Cardiac muscle cell (in vitro differentiated cells and primary cell): ENCODE data around the gene PTPMT1. TPM values are rescaled to one million over a fixed set of nuclear protein-coding genes. Genes with fewer than 3 reads are reported as not detected.

Experiments
- DNase-seq, 2 donors: peaks; one replicate each; pipeline versions ENCODE4 v3.0.0 to v3.0.0-alpha.2; 2010 to 2017; ENCODE audit warnings: low read depth in 1 of 2, low spot score in 1 of 2
- H3K27ac ChIP-seq: fragments of 200-600 bp; sonication (generic); 2 replicates; pipeline ENCODE4 v1.5.1; 2016
- H3K27me3 ChIP-seq: fragments of 200-600 bp; sonication (generic); 2 replicates; pipeline ENCODE4 v1.6.0; 2016; ENCODE audit warnings: control low read depth
- H3K36me3 ChIP-seq: fragments of 200-600 bp; sonication (generic); 2 replicates; pipeline ENCODE4 v1.5.1; 2016; ENCODE audit warnings: control low read depth
- H3K4me1 ChIP-seq: fragments of 200-600 bp; sonication (generic); 2 replicates; pipeline ENCODE4 v1.8.1; 2017; ENCODE audit warnings: low read depth, mild to moderate bottlenecking, mixed run types
- H3K4me3 ChIP-seq: fragments of 200-600 bp; sonication (generic); 2 replicates; pipeline ENCODE4 v1.5.1; 2016; ENCODE audit warnings: mild to moderate bottlenecking
- H3K9me3 ChIP-seq: fragments of 200-600 bp; sonication (generic); 2 replicates; pipeline ENCODE4 v1.5.1; 2017; ENCODE audit warnings: low read depth, mild to moderate bottlenecking, control low read depth
- CTCF ChIP-seq: IDR thresholded peaks from 2 replicates; pipeline ENCODE4 v1.5.1; 2012; ENCODE audit warnings: low read depth, mild to moderate bottlenecking, low read length
- polyA plus RNA-seq: library from polyadenylated mRNA; unstranded; fragments of >200 nt; fragmentation: Nextera tagmentation; extraction: Ambion mirVana; gene quantifications from 2 replicates; pipeline ENCODE4 v1.2.1, GENCODE V29; 2016
- total RNA-seq: library from RNA; depleted of rRNA; stranded (reverse); fragments of >200 nt; gene quantifications from 2 replicates; pipeline ENCODE4 v1.2.3, GENCODE V29; 2016

Gene PTPMT1
- total and polyA plus RNA-seq, 2 experiments from 2014 or later: 123 to 246 TPM

GRCh38 chr11:47595029-47595428, 29.6 kb downstream of the PTPMT1 start:
- peak in 1 of 2 donors; percentile 54 for DNase-seq
- H3K4me1 ChIP-seq: peaks cover 20% of the 10 kb centered on the region
- H3K4me3 ChIP-seq: no peak overlapping the region
- TF ChIP-seq CTCF: no peak
- H3K27ac ChIP-seq: no peak overlapping the region
- H3K27me3 ChIP-seq: no peaks in the 10 kb centered on the region
- no peaks in the 10 kb centered on the region for H3K9me3 ChIP-seq
- H3K36me3 ChIP-seq: no peaks in the 10 kb centered on the region

GRCh38 chr11:47595967-47596366, 30.6 kb downstream of the PTPMT1 start:
- H3K4me3 ChIP-seq: no peak overlapping the region
- no peaks in the 10 kb centered on the region for H3K27me3 ChIP-seq
- no peaks in the 10 kb centered on the region for H3K9me3 ChIP-seq
- H3K27ac ChIP-seq: no peak overlapping the region
- no peak for TF ChIP-seq CTCF
- H3K36me3 ChIP-seq: no peaks in the 10 kb centered on the region
- peaks cover 22% of the 10 kb centered on the region for H3K4me1 ChIP-seq
- DNase-seq: no peak

- Histone ChIP-seq H3K9me3 (no peaks in the 10 kb centered on the region), H3K4me1 (peaks cover 16% of the 10 kb centered on the region), H3K27me3 (no peaks in the 10 kb centered on the region), H3K36me3 (no peaks in the 10 kb centered on the region), H3K4me3 (no peak overlapping the region), H3K27ac (peak overlapping the region; percentile 53)
- no peak for DNase-seq
- TF ChIP-seq CTCF: no peak
Observed at GRCh38 chr11:47599902-47600301, 34.5 kb downstream of the PTPMT1 start.

- H3K9me3 ChIP-seq: no peaks in the 10 kb centered on the region
- H3K36me3 ChIP-seq: no peaks in the 10 kb centered on the region
- DNase-seq: no peak
- H3K4me3 ChIP-seq: no peak overlapping the region
- no peaks in the 10 kb centered on the region for H3K27me3 ChIP-seq
- no peak for TF ChIP-seq CTCF
- H3K4me1 ChIP-seq: peaks cover 39% of the 10 kb centered on the region
- no peak overlapping the region for H3K27ac ChIP-seq
Observed at GRCh38 chr11:47603295-47603694, 37.9 kb downstream of the PTPMT1 start.

- Histone ChIP-seq H3K27me3 (no peaks in the 10 kb centered on the region), H3K9me3 (no peaks in the 10 kb centered on the region), H3K4me1 (peaks cover 35% of the 10 kb centered on the region), H3K4me3 (peak overlapping the region; percentile 4), H3K36me3 (no peaks in the 10 kb centered on the region), H3K27ac (peak overlapping the region; percentile 88)
- DNase-seq: peak in 1 of 2 donors; percentile 68
- no peak for TF ChIP-seq CTCF
Observed at GRCh38 chr11:47605921-47606320, 40.5 kb downstream of the PTPMT1 start.

GRCh38 chr11:47606731-47607130, 41.3 kb downstream of the PTPMT1 start:
- H3K36me3 ChIP-seq: no peaks in the 10 kb centered on the region
- peak overlapping the region; percentile 14 for H3K4me3 ChIP-seq
- peak; percentile 42 to 88 for DNase-seq
- H3K9me3 ChIP-seq: no peaks in the 10 kb centered on the region
- H3K4me1 ChIP-seq: peaks cover 35% of the 10 kb centered on the region
- no peak for TF ChIP-seq CTCF
- H3K27me3 ChIP-seq: no peaks in the 10 kb centered on the region
- peak overlapping the region; percentile 88 for H3K27ac ChIP-seq
